Esophagus squamous epithelium (tissue), 5 donors: ENCODE measurements around the gene TTC13. TPM values are rescaled to one million over a fixed set of nuclear protein-coding genes. Genes with fewer than 3 reads are reported as not detected.

Experiments
- DNase-seq: peaks from one replicate; lab custom pipeline; 2025; lab: John Stamatoyannopoulos, UW
- H3K27ac ChIP-seq, 4 donors: fragments of 200-600 bp; sonication (generic); one replicate each; pipeline ENCODE4 v1.5.1; 2016 to 2019; ENCODE audit warnings: mild to moderate bottlenecking in 1 of 4
- H3K27me3 ChIP-seq, 4 donors: fragments of 200-600 bp; sonication (generic); 1 replicate in 3 of 4; 2 replicates in 1 of 4; pipeline versions ENCODE4 v1.5.1 to v1.6.0; 2017 to 2021; ENCODE audit warnings: antibody characterized with exemption in 1 of 4
- H3K36me3 ChIP-seq, 3 donors: fragments of 200-600 bp; sonication (generic); one replicate each; pipeline ENCODE4 v1.5.1; 2016 to 2019
- H3K4me1 ChIP-seq, 3 donors: fragments of 200-600 bp; sonication (generic); one replicate each; pipeline ENCODE4 v1.5.1; 2017 to 2019
- H3K4me3 ChIP-seq, 4 donors: fragments of 200-600 bp; sonication (generic); 1 replicate in 3 of 4; 2 replicates in 1 of 4; pipeline ENCODE4 v1.5.1; 2016 to 2019; ENCODE audit warnings: mild to moderate bottlenecking in 2 of 4, moderate library complexity in 1 of 4
- H3K9me3 ChIP-seq, 3 donors: fragments of 200-600 bp; sonication (generic); one replicate each; pipeline ENCODE4 v1.5.1; 2016 to 2019
- CTCF ChIP-seq, 6 experiments: fragments of 450-650 bp in 4 of 6; fragments of 200-600 bp in 2 of 6; sonication (generic) in 2 of 6; IDR thresholded peaks; one replicate each; pipeline ENCODE4 v1.5.1; 2016 to 2019; ENCODE audit warnings: antibody characterized with exemption in 6 of 6, mild to moderate bottlenecking in 4 of 6, moderate library complexity in 4 of 6
- POLR2A ChIP-seq, 4 donors: fragments of 450-650 bp; IDR thresholded peaks; one replicate each; pipeline ENCODE4 v1.6.1; 2017; ENCODE audit warnings: antibody characterized with exemption in 4 of 4, mild to moderate bottlenecking in 4 of 4, moderate library complexity in 3 of 4
- WGBS, 2 donors: methylation state at CpG; one replicate each; pipeline ENCODE4 v1.1.5; 2018; 5-methylcytosine and 5-hydroxymethylcytosine counted together
- intact Hi-C: fragments of 100-400 bp; cut with DNase I; formaldehyde crosslinking; loops from one replicate; pipeline ENCODE4 v1.15.0; 2022
- total RNA-seq, 4 donors: library from RNA; depleted of rRNA; stranded (reverse); fragments of >200 nt; gene quantifications; one replicate each; pipeline ENCODE4 v1.1.0, GENCODE V29; 2016
- donor health status: DM: yes; HTN: yes; CAD: no.

The TTC13 gene
- total RNA-seq, result 10 to 100 TPM in 2 of 4 donors, 1 to 10 TPM in 2; 7.7 to 18.0 (median 11.3) TPM

GRCh38 chr1:230978491-230979388 is at the start of gene TTC13, which contains the start of gene ARV1:
TTC13 (minus strand) TSS chr1:230978861; CDS start chr1:230978830, 31 bp downstream.
ARV1 (plus strand) TSS chr1:230979094; CDS start chr1:230979106, 12 bp downstream.
- WGBS, 2 donors, result 0 to 1% methylated on average over 10 to 12 of the region's 79 CpGs
- Histone ChIP-seq H3K27me3 (no peaks in the 10 kb centered on the region), H3K4me3 (peak within 1 kb of the TSS; percentile 61 to 96 (median 78)), H3K27ac (peak within 1 kb of the TSS; percentile 68 to 84 (median 80)), H3K9me3 (no peaks in the 10 kb centered on the region), H3K36me3 (peaks cover 0 to 19% (median 0%) of the 10 kb centered on the region in 3 donors), H3K4me1 (peaks cover 0 to 29% (median 13%) of the 10 kb centered on the region in 3 donors)
- intact Hi-C loops, result no loop called here
- TF ChIP-seq CTCF (IDR thresholded peaks at IDR 0.05) (peak in 3 of 6 experiments; percentile 18 to 52 (median 28)), POLR2A (IDR thresholded peaks at IDR 0.05) (peak in 3 of 4 donors; percentile 38 to 68 (median 62))
- peak; percentile 95 for DNase-seq

GRCh38 chr1:231027971-231028370 is 49.3 kb upstream of the TTC13 start:
- peak overlapping the region in 3 of 4 donors; percentile 7 to 61 (median 21) for H3K27ac ChIP-seq
- no peaks in the 10 kb centered on the region for H3K27me3 ChIP-seq
- 80 to 88% methylated on average over 1 to 5 of the region's 10 CpGs for WGBS, 2 donors
- H3K36me3 ChIP-seq, result no peaks in the 10 kb centered on the region
- H3K4me3 ChIP-seq, result no peak overlapping the region
- intact Hi-C loops, result no loop called here
- DNase-seq, result no peak
- no peak for TF ChIP-seq CTCF (IDR thresholded peaks at IDR 0.05)
- no peaks in the 10 kb centered on the region for H3K9me3 ChIP-seq
- peaks cover 0 to 28% (median 17%) of the 10 kb centered on the region in 3 donors for H3K4me1 ChIP-seq

GRCh38 chr1:231027136-231027925 is 48.7 kb upstream of the TTC13 start:
- DNase-seq, result no peak
- TF ChIP-seq POLR2A (IDR thresholded peaks at IDR 0.05) (no peak), CTCF (IDR thresholded peaks at IDR 0.05) (no peak)
- H3K9me3 ChIP-seq, result no peaks in the 10 kb centered on the region
- WGBS, 2 donors, result 47 to 55% methylated on average over 14 to 21 of the region's 23 CpGs
- peak overlapping the region in 1 of 4 donors; percentile 7 for H3K4me3 ChIP-seq
- peak overlapping the region in 3 of 4 donors; percentile 44 to 61 (median 52) for H3K27ac ChIP-seq
- intact Hi-C loops, result no loop called here
- no peaks in the 10 kb centered on the region for H3K36me3 ChIP-seq
- H3K4me1 ChIP-seq, result peaks cover 0 to 28% (median 17%) of the 10 kb centered on the region in 3 donors
- H3K27me3 ChIP-seq, result no peaks in the 10 kb centered on the region

GRCh38 chr1:231026576-231026975 is 47.9 kb upstream of the TTC13 start:
- DNase-seq, result no peak
- TF ChIP-seq POLR2A (IDR thresholded peaks at IDR 0.05), result no peak
- no peak for TF ChIP-seq CTCF (IDR thresholded peaks at IDR 0.05)
- intact Hi-C loops, result no loop called here
- Histone ChIP-seq H3K4me3 (no peak overlapping the region), H3K27ac (peak overlapping the region in 1 of 4 donors; percentile 6), H3K4me1 (peaks cover 0 to 31% (median 17%) of the 10 kb centered on the region in 3 donors), H3K36me3 (no peaks in the 10 kb centered on the region), H3K9me3 (no peaks in the 10 kb centered on the region), H3K27me3 (no peaks in the 10 kb centered on the region)
- 78 to 83% methylated on average over 4 to 6 of the region's 6 CpGs for WGBS, 2 donors
